ENCODE data around the gene ASIC3.

Gene ASIC3

DNA sequence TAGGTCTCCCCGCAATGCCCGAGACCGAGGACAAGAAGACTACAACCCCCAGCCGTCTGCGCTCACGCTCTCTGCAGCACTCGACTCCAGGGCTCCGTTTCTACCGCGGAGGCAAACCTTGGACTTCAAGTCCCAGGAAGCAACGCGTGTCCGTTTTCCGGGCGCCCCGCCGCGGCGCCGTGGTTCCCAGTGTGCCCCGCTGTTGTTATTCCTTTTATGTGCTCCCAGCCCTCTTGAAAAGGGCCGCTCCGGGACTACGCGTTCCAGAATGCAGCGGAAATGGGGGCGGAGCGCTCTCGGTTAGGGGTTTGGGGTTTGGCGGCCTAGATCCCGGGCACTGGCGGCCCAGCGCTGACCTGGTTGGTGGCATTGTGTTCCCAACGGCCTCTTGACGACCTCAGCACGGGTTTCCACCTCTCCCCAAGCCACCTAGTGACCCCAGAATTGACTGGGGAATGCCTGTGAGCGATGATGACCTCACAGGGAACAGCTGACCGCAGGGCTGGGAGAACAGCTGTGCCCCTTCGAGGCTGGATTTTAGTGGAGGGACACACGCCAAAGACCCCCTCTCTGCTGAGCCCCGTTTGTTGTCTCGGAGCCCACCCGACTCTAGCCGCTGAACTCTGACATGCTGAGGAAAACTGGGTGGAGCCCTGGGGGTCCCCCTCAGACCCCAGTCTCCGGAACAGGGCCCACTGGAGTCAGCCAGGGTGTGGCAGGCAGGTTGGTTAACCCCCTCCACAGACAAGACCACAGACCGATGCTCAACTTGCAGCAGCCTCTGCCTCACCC, 9.9 kb downstream of the ASIC3 start:
- Histone ChIP-seq H3K4me2 (ENCODE audit: low read length, poor library complexity, severe bottlenecking) (peak overlapping the region; percentile 78), H2AK5ac (ENCODE audit: low read length, severe bottlenecking) (peak overlapping the region; percentile 87), H3K9me3 (ENCODE audit: control insufficient read depth, low read length) (no peaks in the 10 kb centered on the region), H2BK15ac (ENCODE audit: low read depth, poor library complexity, severe bottlenecking) (peak overlapping the region; percentile 19), H3K27me3 (ENCODE audit: control insufficient read depth in 1 of 2, insufficient read depth in 1 of 2, low read length in 2 of 2) (no peaks in the 10 kb centered on the region), H3K23ac (ENCODE audit: low read length in 2 of 2) (no peak overlapping the region), H2BK5ac (ENCODE audit: low read depth, low read length, poor library complexity, severe bottlenecking) (peak overlapping the region; percentile 82), H3K14ac (ENCODE audit: low read length in 2 of 2) (no peak overlapping the region), H3K79me1 (replicated peaks; ENCODE audit: low read length, poor library complexity, severe bottlenecking) (peaks cover 15% of the 10 kb centered on the region), H3K4me1 (ENCODE audit: control insufficient read depth, insufficient read depth, low read depth, low read length) (peaks cover 40% of the 10 kb centered on the region), H4K8ac (ENCODE audit: low read length) (peak overlapping the region; percentile 96), H3K4me3 (ENCODE audit: insufficient read depth in 1 of 2, low read depth in 1 of 2, low read length in 2 of 2) (peak overlapping the region; percentile 33 to 96), H3K18ac (ENCODE audit: low read depth in 1 of 2, low read length in 2 of 2) (peak overlapping the region; percentile 93 to 94), H2BK120ac (ENCODE audit: low read depth, low read length) (peak overlapping the region; percentile 96), H2BK12ac (ENCODE audit: low read length in 2 of 2) (peak overlapping the region in 1 of 2 experiments; percentile 81), H2AFZ (ENCODE audit: low read depth, low read length) (peak overlapping the region; percentile 67), H4K91ac (ENCODE audit: low read length) (peak overlapping the region; percentile 48), H3K36me3 (ENCODE audit: control insufficient read depth in 1 of 2, insufficient read depth in 2 of 2, low read depth in 1 of 2, low read length in 2 of 2) (peaks cover 19 to 30% of the 10 kb centered on the region in 2 experiments), H3K4ac (ENCODE audit: low read depth in 1 of 2, low read length in 2 of 2) (peak overlapping the region; percentile 89 to 97), H3K9ac (ENCODE audit: low read length) (peak overlapping the region; percentile 90), H3K27ac (ENCODE audit: low read length, poor library complexity, severe bottlenecking) (peak overlapping the region; percentile 95)
- 2% methylated on average over 46 of the region's 46 CpGs for WGBS
- DNase-seq = peak; percentile 100

- WGBS = 15% methylated on average over 13 of the region's 18 CpGs
- H3K27me3 ChIP-seq (ENCODE audit: control insufficient read depth in 1 of 2, insufficient read depth in 1 of 2, low read length in 2 of 2) = no peaks in the 10 kb centered on the region
- H2BK5ac ChIP-seq (ENCODE audit: low read depth, low read length, poor library complexity, severe bottlenecking) = peak overlapping the region; percentile 60
These were observed 10.5 kb downstream of the ASIC3 start for GRCh38 chr7:151058781-151059366.

DNA sequence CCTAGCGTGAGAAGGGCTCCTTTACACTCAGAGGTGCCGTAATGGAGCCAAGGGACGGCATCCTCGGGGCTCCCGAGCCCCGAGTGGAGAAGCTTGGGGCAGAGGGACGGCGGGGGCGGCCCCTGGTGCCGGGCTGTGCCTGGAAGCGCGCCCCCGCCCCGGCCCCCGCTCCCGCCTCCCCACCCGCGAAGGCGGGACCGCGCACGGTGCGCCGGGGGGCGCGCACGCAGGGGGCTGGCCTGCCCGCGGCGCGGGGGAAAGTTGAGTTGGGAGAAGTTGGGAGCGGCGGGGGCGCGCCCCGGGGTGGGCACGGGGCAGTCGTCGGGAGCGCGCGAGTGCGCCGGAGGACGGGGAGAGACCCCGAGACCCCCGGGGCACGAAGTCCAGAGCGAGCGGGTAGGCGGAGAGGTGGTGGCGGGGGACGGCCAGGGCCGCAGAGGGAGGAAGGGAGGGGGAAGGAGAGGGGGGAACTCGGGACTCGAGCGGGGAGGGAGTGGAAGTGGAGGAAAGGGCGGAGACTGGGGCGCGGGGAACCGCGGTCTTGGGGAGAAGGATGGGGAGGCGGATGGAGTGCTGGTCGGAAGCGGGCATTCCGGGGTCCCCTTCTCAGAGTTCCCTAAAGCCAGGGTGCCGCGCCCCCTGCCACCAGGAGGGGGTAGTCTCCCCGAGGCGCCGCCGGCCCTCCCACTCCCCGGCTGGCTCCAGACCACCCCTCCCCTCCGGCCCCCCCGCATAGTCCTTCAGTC, 11.2 kb downstream of the ASIC3 start, which contains the start of gene SLC4A2:
TSS of gene SLC4A2 (plus strand) at position 223 of the 746 bp plus-strand sequence. CDS start 2,399 bp downstream, outside the sequence.
- Histone ChIP-seq H2BK12ac (ENCODE audit: low read length in 2 of 2) (peak within 1 kb of the TSS; percentile 69 to 85), H3K36me3 (ENCODE audit: control insufficient read depth in 1 of 2, insufficient read depth in 2 of 2, low read depth in 1 of 2, low read length in 2 of 2) (peaks cover 12 to 27% of the 10 kb centered on the region in 2 experiments), H4K91ac (ENCODE audit: low read length) (peak within 1 kb of the TSS; percentile 84), H2BK5ac (ENCODE audit: low read depth, low read length, poor library complexity, severe bottlenecking) (peak within 1 kb of the TSS; percentile 82), H2AK5ac (ENCODE audit: low read length, severe bottlenecking) (peak within 1 kb of the TSS; percentile 87), H3K14ac (ENCODE audit: low read length in 2 of 2) (peak within 1 kb of the TSS; percentile 68 to 90), H3K4me2 (ENCODE audit: low read length, poor library complexity, severe bottlenecking) (peak within 1 kb of the TSS; percentile 93), H3K4me3 (ENCODE audit: insufficient read depth in 1 of 2, low read depth in 1 of 2, low read length in 2 of 2) (peak within 1 kb of the TSS; percentile 77 to 96), H3K4ac (ENCODE audit: low read depth in 1 of 2, low read length in 2 of 2) (peak within 1 kb of the TSS; percentile 89 to 97), H3K9ac (ENCODE audit: low read length) (peak within 1 kb of the TSS; percentile 90), H2BK15ac (ENCODE audit: low read depth, poor library complexity, severe bottlenecking) (peak within 1 kb of the TSS; percentile 85), H3K9me3 (ENCODE audit: control insufficient read depth, low read length) (no peaks in the 10 kb centered on the region), H3K27me3 (ENCODE audit: control insufficient read depth in 1 of 2, insufficient read depth in 1 of 2, low read length in 2 of 2) (no peaks in the 10 kb centered on the region), H3K4me1 (ENCODE audit: control insufficient read depth, insufficient read depth, low read depth, low read length) (peaks cover 50% of the 10 kb centered on the region), H3K23ac (ENCODE audit: low read length in 2 of 2) (peak within 1 kb of the TSS; percentile 15 to 85), H2AFZ (ENCODE audit: low read depth, low read length) (no peak within 1 kb of the TSS), H3K18ac (ENCODE audit: low read depth in 1 of 2, low read length in 2 of 2) (peak within 1 kb of the TSS; percentile 93 to 95), H3K79me1 (replicated peaks; ENCODE audit: low read length, poor library complexity, severe bottlenecking) (peaks cover 19% of the 10 kb centered on the region), H2BK120ac (ENCODE audit: low read depth, low read length) (peak within 1 kb of the TSS; percentile 96), H3K27ac (ENCODE audit: low read length, poor library complexity, severe bottlenecking) (peak within 1 kb of the TSS; percentile 95), H4K8ac (ENCODE audit: low read length) (peak within 1 kb of the TSS; percentile 96)
- peak; percentile 83 for DNase-seq
- under 1% methylated on average over 59 of the region's 75 CpGs for WGBS

More at GRCh38 chr7:151058781-151059366, 10.5 kb downstream of the ASIC3 start:
- Histone ChIP-seq H3K4me3 (ENCODE audit: insufficient read depth in 1 of 2, low read depth in 1 of 2, low read length in 2 of 2) (peak overlapping the region; percentile 40 to 96), H2AFZ (ENCODE audit: low read depth, low read length) (no peak overlapping the region), H2BK12ac (ENCODE audit: low read length in 2 of 2) (peak overlapping the region; percentile 69 to 85), H3K9ac (ENCODE audit: low read length) (peak overlapping the region; percentile 90), H3K79me1 (replicated peaks; ENCODE audit: low read length, poor library complexity, severe bottlenecking) (peaks cover 15% of the 10 kb centered on the region), H2AK5ac (ENCODE audit: low read length, severe bottlenecking) (peak overlapping the region; percentile 42), H2BK120ac (ENCODE audit: low read depth, low read length) (peak overlapping the region; percentile 96), H3K4me2 (ENCODE audit: low read length, poor library complexity, severe bottlenecking) (peak overlapping the region; percentile 84), H3K27ac (ENCODE audit: low read length, poor library complexity, severe bottlenecking) (peak overlapping the region; percentile 95), H3K4ac (ENCODE audit: low read depth in 1 of 2, low read length in 2 of 2) (peak overlapping the region; percentile 89 to 97), H3K23ac (ENCODE audit: low read length in 2 of 2) (peak overlapping the region in 1 of 2 experiments; percentile 85), H3K14ac (ENCODE audit: low read length in 2 of 2) (peak overlapping the region in 1 of 2 experiments; percentile 51), H3K9me3 (ENCODE audit: control insufficient read depth, low read length) (no peaks in the 10 kb centered on the region), H2BK15ac (ENCODE audit: low read depth, poor library complexity, severe bottlenecking) (peak overlapping the region; percentile 30), H4K91ac (ENCODE audit: low read length) (peak overlapping the region; percentile 48), H4K8ac (ENCODE audit: low read length) (peak overlapping the region; percentile 39), H3K18ac (ENCODE audit: low read depth in 1 of 2, low read length in 2 of 2) (peak overlapping the region; percentile 93 to 95), H3K36me3 (ENCODE audit: control insufficient read depth in 1 of 2, insufficient read depth in 2 of 2, low read depth in 1 of 2, low read length in 2 of 2) (peaks cover 13 to 27% of the 10 kb centered on the region in 2 experiments), H3K4me1 (ENCODE audit: control insufficient read depth, insufficient read depth, low read depth, low read length) (peaks cover 44% of the 10 kb centered on the region)
- DNase-seq = peak; percentile 70
